Activated CD4-positive, alpha-beta T cell treated with anti-CD3 and anti-CD28 coated beads for 24 hours (primary cell): Measurements from ENCODE around the gene PJVK.

Experiments
- DNase-seq, 2 donors: peaks; one replicate each; pipeline ENCODE4 v3.0.0-alpha.2; 2020; ENCODE audit warnings: low read depth in 2 of 2

Gene PJVK

DNA sequence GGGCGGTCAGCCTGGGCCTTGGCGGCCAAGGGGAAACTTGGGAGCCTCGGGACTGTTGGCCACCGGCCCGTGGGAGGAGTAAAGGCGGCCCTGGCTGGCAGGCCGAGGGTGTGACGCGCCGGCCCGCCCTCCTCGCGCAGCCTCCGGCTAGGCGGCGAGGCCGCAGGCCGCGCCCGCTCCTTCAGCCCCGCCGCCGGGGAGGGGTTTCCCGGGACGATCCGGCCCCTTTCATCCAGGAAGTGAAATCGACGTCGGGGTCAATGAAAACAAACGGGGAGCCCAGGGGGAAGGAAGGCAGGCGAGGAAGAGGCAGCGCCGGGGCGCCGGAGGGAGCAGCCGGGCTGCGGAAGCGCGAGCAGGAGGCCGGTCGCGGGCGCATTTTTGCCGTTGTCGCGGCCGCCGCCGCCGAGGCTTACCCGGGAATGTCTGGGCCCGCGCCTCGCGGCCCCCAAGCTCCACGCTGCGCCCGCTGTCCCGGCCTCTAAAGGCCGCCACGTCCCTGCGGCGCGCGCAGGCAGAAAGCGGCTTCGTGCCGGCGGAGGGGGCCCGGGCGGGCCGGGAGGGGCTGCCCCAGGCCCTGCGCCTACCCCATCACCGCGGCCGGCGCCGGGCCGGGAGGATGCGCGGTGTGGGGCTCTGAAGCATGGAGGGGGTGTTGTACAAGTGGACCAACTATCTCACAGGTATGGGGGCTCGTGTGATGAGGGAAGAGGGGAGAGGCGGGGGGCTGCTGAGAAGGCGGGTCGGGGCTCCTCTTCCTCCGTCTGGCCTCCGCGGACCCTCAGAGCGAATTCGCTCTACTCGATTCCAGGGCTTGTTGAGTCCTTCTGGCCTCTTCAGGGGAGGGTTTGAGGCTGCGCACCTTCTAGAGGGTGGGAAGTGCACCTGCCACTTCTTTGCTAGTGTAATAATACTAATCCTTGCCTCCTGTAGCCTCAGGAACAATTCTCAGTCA lies 29.3 kb downstream of the PJVK start, which contains the start of gene PLEKHA3:
PLEKHA3 (plus strand) TSS at position 231 of the 955 bp plus-strand sequence; CDS start at position 644, 413 bp downstream.
- DNase-seq: peak; percentile 53 to 73

DNA sequence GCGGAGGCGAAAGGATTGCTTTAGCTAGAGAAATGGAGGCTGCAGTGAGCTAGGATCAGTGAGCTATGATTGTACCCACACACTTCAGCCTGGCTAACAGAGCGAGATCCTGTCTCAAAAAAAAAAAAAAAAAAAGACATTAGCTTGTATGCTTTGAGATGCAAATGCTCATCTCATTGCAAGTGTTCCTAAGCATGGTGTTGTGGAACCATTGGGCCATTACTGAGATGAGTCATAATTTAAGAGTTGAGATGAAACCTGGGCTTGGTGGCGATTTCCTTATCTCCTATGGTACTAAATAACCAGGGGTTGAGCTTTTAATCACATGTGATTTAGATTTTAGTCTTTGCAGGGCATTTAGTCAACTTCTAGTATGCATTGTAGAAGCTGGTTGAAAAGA lies 31.3 kb downstream of the PJVK start:
- DNase-seq: no peak

DNA sequence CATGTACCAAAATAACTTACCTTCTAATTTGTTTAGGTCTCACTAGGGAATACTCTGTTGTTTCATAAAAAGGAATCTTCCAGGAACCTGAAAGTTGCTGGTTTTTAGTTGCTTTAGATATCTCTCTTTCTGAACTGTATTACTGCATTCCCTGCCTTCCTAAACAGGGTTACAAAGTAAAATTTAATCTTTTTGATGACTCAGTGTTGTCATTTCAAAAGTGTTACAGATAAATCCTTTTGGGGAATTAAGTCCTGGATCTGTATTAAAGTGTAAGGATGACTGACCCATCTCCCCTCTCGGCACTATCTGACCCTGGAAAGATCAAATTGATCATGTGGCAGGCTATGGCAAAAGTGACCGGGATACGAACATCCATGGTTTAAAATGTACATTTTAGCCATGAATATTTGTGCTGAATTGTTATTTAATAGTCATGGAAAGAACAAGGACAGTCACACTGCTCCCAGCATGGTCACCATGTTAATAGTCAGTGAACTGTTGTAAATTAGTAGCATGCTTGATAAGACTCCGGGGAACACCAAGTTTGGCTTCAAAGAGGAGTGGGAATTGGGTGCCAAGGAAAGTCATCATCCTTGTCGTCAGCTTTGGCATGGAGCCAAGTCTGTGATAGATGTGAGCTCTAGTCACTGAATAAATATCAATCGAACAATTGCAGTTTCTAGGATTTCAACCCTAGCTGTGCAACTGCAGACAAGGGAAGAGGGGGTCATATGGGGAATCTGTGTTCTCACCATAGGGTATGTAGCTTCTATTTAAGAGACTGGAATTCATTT lies 33.3 kb downstream of the PJVK start:
- DNase-seq: no peak

DNA sequence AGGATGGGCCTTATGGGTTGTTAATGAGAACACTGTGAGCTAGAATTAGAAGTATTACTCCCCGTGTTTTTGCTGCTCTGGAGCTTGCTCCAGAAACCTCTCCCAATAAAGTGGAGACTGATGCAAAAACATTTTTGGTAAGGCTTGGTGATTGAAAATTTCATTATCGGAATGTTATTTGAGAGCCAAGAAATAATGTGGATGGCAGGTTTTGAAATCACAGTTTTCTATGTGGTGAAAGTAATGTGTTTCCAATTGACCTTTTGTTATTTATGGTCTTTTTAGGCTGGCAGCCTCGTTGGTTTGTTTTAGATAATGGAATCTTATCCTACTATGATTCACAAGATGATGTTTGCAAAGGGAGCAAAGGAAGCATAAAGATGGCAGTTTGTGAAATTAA lies 34.2 kb downstream of the PJVK start:
- DNase-seq: no peak

DNA sequence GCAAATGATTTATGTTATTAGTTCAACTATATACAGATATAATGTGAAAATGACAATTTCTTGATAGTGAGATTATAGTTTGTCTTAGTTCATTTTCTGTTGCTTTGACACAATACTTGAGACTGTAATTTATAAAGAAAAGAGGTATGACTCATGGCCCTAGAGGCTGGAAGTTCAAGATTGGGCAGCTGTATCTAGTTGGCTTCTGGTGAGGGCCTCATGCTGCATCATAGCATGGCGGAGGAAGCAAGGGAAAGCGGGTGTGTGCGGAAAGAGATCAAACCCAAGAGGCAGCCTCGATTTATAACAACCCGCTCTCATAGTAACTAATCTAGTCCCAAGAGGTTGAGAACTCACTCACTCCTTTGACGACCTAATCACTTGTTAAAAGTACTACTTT lies 40.4 kb downstream of the PJVK start:
- DNase-seq: no peak

DNA sequence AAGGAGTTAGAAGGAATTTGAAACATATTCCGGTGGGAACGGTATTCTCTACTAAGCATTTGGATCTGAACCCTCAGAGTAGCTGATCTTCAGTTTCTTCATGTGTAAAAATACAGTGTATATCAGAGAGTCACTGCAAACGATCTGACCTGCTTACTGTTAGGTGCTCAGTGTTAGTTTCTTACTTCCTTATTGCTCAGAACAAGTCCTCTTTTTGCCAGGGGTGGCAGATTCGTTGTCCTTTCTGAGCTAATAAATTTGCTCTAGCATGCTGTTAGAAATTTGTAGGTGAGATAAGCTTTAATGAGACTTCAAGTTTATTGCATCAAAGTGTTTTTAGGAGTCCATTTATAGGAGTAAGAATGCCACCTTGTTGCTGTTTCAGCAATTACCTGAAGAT lies 44.9 kb downstream of the PJVK start:
- DNase-seq: no peak

DNA sequence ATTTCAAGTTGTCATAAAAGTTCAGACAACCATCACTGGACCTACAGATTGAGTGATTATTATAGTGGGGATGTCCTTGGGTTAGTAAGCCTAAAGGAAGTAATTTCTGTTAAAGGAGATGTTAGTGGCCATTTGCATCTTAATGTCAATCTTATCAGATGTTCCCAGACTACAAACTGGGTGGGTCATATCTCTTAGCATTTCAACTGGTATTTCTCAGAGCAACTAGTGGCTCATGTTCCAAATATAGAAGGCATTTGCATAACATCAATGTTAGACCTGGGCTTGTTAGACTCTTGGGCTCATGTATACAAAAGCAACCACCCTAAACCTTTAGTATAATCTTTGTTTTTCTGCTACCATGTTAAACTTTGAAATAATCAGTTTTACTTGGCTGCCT lies 47.0 kb downstream of the PJVK start:
- DNase-seq: no peak

DNA sequence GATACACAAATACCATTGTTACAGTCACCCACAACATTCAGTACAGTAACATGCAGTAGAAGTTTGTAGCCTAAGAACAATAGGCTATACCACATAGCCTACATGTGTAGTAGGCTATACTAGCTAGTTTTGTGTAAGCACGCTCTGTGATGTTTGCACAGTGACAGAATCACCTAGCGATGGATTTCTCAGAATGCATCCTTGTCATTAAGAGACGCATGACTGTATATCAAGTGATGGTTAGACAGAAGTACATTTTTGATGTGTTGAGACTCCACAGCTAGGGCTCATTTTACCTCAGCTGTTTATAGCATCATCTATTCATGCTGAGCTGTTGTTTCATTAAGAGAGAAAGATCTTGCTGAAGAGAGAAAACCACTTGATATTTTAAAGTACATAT lies 48.5 kb downstream of the PJVK start:
- no peak for DNase-seq

DNA sequence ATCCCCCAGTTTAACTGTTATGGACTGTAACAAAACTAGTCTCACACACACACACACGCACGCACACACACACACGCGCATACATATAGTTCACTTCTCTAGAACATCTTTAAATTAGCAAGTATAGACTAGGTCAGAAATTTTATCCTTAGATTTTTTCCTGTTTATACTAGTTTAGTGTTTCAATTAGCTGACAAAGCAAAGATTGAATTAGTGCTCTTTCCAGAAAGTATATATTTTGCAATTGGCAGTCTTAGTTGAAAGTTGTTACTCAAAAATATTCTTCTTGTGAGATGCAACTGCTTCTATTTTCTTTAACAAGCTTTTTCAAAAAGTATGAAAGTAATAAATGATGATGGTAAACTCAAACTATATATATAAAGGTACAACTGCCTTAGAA lies 51.6 kb downstream of the PJVK start:
- no peak for DNase-seq

DNA sequence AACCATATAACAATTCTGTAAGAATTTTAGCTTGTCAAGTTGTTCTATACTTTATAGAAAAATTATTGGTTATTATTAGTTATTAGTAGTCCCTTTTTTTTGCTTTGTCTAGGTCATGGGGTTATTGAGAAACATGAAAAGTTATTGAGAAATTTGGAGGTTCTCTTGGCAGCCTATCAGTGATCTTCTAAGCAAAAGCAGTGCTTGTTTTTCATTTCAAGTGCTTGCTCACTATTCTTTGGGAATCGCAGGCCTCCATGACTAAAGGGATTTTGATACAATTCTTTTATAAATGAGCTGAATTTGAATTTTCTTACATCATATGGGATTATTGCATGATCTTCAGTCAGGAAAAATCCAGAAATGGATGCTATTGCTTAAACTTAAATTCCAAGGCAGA lies 54.9 kb downstream of the PJVK start:
- DNase-seq: no peak

DNA sequence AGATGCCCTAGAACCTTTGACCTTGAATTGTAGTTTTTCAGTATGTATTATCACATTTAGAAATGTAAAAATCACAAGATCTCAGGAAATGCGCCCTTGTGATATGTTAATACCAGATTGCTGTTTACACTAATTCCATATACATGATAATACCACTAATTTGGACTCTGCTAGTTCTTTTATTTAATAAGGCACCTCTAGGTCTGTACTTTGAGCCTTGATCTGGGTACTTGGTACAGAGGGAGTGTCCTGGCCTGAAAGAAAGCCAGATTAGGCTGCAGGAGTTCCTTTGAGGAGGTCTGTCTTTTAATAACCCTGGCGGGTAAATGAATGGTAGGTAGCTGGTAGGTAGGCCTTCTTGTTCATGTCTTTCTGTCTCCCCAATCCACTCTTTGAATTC lies 55.3 kb downstream of the PJVK start:
- DNase-seq: no peak

DNA sequence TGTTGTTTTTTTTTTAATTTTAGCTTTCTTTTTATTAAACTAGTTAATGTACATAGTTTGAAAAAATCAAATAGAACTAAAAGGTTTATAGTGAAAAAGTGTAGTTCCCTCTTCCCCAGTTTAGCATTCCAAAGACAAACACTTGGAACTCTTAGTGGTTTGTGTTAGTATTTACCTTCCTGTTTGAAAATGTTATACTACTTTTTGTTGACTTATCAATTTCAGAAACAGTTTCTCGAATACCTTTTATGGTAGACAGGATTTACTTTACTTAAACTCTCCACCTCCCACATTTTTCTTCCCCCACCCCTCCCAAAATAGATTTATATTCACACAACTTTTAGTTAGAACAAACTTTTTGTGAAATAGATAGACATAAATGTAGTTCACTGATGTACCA lies 55.8 kb downstream of the PJVK start:
- no peak for DNase-seq

DNA sequence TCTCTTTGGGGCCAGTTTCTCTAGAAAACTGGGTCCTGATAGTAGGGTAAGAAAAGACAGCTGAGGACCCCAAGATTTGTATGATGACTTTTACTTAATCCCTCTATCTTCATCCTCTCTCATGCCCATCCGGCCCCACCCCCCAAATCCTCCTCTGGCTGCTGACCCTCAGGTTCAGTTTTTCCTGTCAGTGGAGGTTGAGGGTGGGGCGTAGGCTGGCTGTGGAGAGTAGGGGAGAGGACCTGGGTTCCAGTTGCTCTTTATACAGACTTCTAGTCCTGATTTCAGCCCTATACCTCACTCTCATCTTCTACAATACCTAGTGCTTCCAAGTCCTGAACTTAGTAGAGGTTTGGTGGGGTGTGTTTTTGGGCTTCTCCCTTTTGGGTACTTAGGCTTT lies 57.5 kb downstream of the PJVK start:
- no peak for DNase-seq

DNA sequence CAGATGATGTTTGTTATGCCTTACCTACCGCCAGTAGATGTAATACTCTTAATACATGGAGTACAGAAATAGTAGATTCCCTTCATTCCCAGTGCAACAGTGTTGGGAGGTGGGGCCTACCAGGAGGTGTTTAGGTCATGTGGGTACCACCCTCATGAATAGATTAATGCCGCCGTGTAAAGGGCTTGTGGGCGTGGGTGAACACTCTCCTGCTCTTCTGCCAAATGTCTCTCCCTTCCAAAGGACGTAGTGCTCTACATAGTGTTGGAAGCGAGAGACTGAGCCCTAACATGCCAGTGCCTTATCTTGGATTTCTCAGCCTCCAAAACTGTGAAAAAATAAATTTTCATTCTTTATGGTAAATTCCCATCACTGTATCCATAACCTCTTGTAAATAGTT lies 59.2 kb downstream of the PJVK start:
- DNase-seq: no peak
